Naive thymus-derived CD4-positive, alpha-beta T cell (primary cell): ENCODE measurements around the gene NASP. TPM values are rescaled to one million over a fixed set of nuclear protein-coding genes. Genes with fewer than 3 reads are reported as not detected.

Experiments
- ATAC-seq: fragments of 150-1000 bp; cut with Tn5 transposase; 2 replicates; pipeline ENCODE4 v1.10.0; 2021; ENCODE audit warnings: mild to moderate bottlenecking, moderate library complexity
- CTCF ChIA-PET: fragments of 350-600 bp; sonication (Branson Sonifier 250); formaldehyde crosslinking; loops from one replicate; lab custom pipeline; 2021; ENCODE audit warnings: antibody characterized with exemption; lab: Charles Lee
- POLR2A ChIA-PET: fragments of 350-600 bp; sonication (Branson Sonifier 250); formaldehyde crosslinking; loops from one replicate; lab custom pipeline; 2021; ENCODE audit warnings: antibody characterized with exemption, inconsistent platforms; lab: Charles Lee
- DNase-seq, 9 donors: peaks; one replicate each; pipeline versions ENCODE4 v3.0.0 to v3.0.0-alpha.2; 2020 to 2022; ENCODE audit warnings: mixed read lengths in 1 of 9
- H3K27ac ChIP-seq: one replicate; pipeline ENCODE4 v1.7.0; 2013; ENCODE audit warnings: mild to moderate bottlenecking, low read depth, low read length, moderate library complexity
- H3K27me3 ChIP-seq, 2 donors: one replicate each; pipeline ENCODE4 v1.7.0; 2013; ENCODE audit warnings: low read length in 2 of 2, mild to moderate bottlenecking in 2 of 2, moderate library complexity in 2 of 2; ENCODE audit not compliant: control insufficient read depth in 2 of 2, insufficient read depth in 2 of 2
- H3K36me3 ChIP-seq, 3 experiments: 1 replicate in 2 of 3; 2 replicates in 1 of 3; pipeline ENCODE4 v1.7.0; 2013; ENCODE audit warnings: low read length in 3 of 3, mild to moderate bottlenecking in 3 of 3, moderate library complexity in 1 of 3; ENCODE audit not compliant: insufficient read depth in 3 of 3, control insufficient read depth in 2 of 3
- H3K4me1 ChIP-seq, 2 donors: one replicate each; pipeline ENCODE4 v1.7.0; 2013; ENCODE audit warnings: low read length in 2 of 2, mild to moderate bottlenecking in 2 of 2, moderate library complexity in 1 of 2; ENCODE audit not compliant: control insufficient read depth in 2 of 2, insufficient read depth in 2 of 2
- H3K4me3 ChIP-seq: 2 replicates; pipeline ENCODE4 v1.7.0; 2013; ENCODE audit warnings: mild to moderate bottlenecking, low read length
- H3K9me3 ChIP-seq, 3 experiments: 1 replicate in 2 of 3; 2 replicates in 1 of 3; pipeline ENCODE4 v1.7.0; 2013; ENCODE audit warnings: low read length in 3 of 3; ENCODE audit not compliant: control insufficient read depth in 2 of 3
- H3K27ac Mint-ChIP-seq, 9 donors: one replicate each; pipeline ENCODE4 v1.8.0; 2020 to 2022; ENCODE audit warnings: mixed read lengths in 9 of 9, mild to moderate bottlenecking in 8 of 9, moderate library complexity in 5 of 9, inconsistent platforms in 2 of 9
- H3K27me3 Mint-ChIP-seq, 5 donors: one replicate each; pipeline ENCODE4 v1.8.0; 2021 to 2022; ENCODE audit warnings: mixed read lengths in 5 of 5, mild to moderate bottlenecking in 1 of 5
- H3K36me3 Mint-ChIP-seq, 5 donors: one replicate each; pipeline ENCODE4 v1.8.0; 2020 to 2022; ENCODE audit warnings: mixed read lengths in 5 of 5, mild to moderate bottlenecking in 3 of 5, inconsistent platforms in 1 of 5
- H3K4me1 Mint-ChIP-seq, 7 donors: one replicate each; pipeline ENCODE4 v1.8.0; 2020 to 2022; ENCODE audit warnings: mixed read lengths in 7 of 7, mild to moderate bottlenecking in 3 of 7, inconsistent platforms in 1 of 7
- H3K4me3 Mint-ChIP-seq, 10 donors: one replicate each; pipeline ENCODE4 v1.8.0; 2020 to 2022; ENCODE audit warnings: mild to moderate bottlenecking in 10 of 10, mixed read lengths in 10 of 10, moderate library complexity in 6 of 10, inconsistent platforms in 2 of 10
- H3K9me3 Mint-ChIP-seq, 11 donors: one replicate each; pipeline ENCODE4 v1.8.0; 2020 to 2022; ENCODE audit warnings: mixed read lengths in 11 of 11, mild to moderate bottlenecking in 4 of 11, inconsistent platforms in 1 of 11, moderate library complexity in 1 of 11
- intact Hi-C, 2 donors: fragments of 100-400 bp; cut with micrococcal nuclease; formaldehyde crosslinking; loops; one replicate each; pipeline ENCODE4 v1.15.1; 2023
- polyA plus RNA-seq, 2 donors: library from polyadenylated mRNA; unstranded; fragments of 300-500 nt; fragmentation: Illumina TruSeq; gene quantifications; one replicate each; pipeline ENCODE4 v1.2.3, GENCODE V29; 2021
- total RNA-seq, 6 experiments: library from RNA in 5 of 6; stranded (reverse) in 5 of 6; gene quantifications; 1 replicate in 5 of 6; 2 replicates in 1 of 6; pipeline ENCODE4 v1.2.3 and lab custom pipeline; 2021 to 2026

The NASP gene
- total and polyA plus RNA-seq, 7 experiments from 2014 or later = 70.5 to 173 (median 84.0) TPM

- no peak overlapping the region for H3K4me3 ChIP-seq
- H3K36me3 Mint-ChIP-seq = peaks cover 0 to 9% (median 0%) of the 10 kb centered on the region in 5 donors
- peaks cover 0 to 4% (median 0%) of the 10 kb centered on the region in 3 experiments for H3K36me3 ChIP-seq
- no peaks in the 10 kb centered on the region for H3K27me3 Mint-ChIP-seq
- H3K27ac Mint-ChIP-seq = no peak overlapping the region
- H3K9me3 Mint-ChIP-seq = no peaks in the 10 kb centered on the region
- H3K4me1 ChIP-seq = no peaks in the 10 kb centered on the region
- peaks cover 0 to 4% (median 0%) of the 10 kb centered on the region in 7 donors for H3K4me1 Mint-ChIP-seq
- CTCF ChIA-PET = no interaction called here
- DNase-seq (no peak), ATAC-seq (no peak)
- H3K4me3 Mint-ChIP-seq = no peak overlapping the region
- H3K27me3 ChIP-seq = no peaks in the 10 kb centered on the region
- intact Hi-C loops = no loop called here
- H3K9me3 ChIP-seq = no peaks in the 10 kb centered on the region
- POLR2A ChIA-PET = interaction anchor here (1.4 kb wide), 1 partner anchor 9 kb away, joined by 3 read pairs; the partner anchor contains the start of gene NASP
- no peak overlapping the region for H3K27ac ChIP-seq
Observed at GRCh38 chr1:45574105-45574626, 9.7 kb upstream of the NASP start.

DNA sequence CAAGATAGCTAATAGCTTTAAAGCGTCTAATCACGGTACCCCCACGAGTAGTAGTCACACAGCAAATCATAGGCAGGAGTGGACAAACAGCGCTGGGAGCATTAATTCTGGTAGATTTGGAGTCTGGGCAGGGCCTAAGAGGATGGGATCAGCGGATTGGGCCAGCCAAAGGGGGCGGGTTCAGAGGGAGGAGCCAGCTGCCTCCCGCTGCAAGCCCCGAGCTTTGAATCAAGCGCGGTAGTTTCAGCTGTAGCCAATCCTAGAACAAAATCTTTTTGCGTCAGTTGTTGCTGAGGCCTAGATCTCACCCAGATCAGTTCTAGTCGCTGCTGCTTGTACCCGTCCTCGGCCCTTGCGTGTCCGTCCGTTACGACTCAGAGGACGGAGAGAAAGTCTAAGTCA lies 576 bp upstream of the NASP start:
- H3K4me3 ChIP-seq = peak overlapping the region; percentile 98
- peak overlapping the region; percentile 89 to 100 (median 99) for H3K4me3 Mint-ChIP-seq
- no peaks in the 10 kb centered on the region for H3K9me3 ChIP-seq
- DNase-seq (peak; percentile 77 to 97 (median 95)), ATAC-seq (peak; percentile 86)
- H3K36me3 Mint-ChIP-seq = peaks cover 0 to 6% (median 0%) of the 10 kb centered on the region in 5 donors
- H3K27ac Mint-ChIP-seq = peak overlapping the region; percentile 91 to 99 (median 98)
- H3K27me3 Mint-ChIP-seq = no peaks in the 10 kb centered on the region
- peak overlapping the region; percentile 91 for H3K27ac ChIP-seq
- POLR2A ChIA-PET = interaction anchor here (0.6 to 4.1 kb wide), 19 partner anchors 9 to 800 kb away, joined by 3 to 33 read pairs (median 3); partner anchors contain the start of genes AKR1A1, BTBD19, CCDC163 and EIF2B3
- H3K27me3 ChIP-seq = no peaks in the 10 kb centered on the region
- H3K4me1 Mint-ChIP-seq = peaks cover 20 to 37% (median 26%) of the 10 kb centered on the region in 7 donors
- CTCF ChIA-PET = interaction anchor here (0.7 to 1.4 kb wide), 5 partner anchors 13 to 781 kb away, joined by 3 to 7 read pairs (median 4); no protein-coding TSS in a partner anchor
- intact Hi-C loops = loop anchor here (1.0 to 5.0 kb wide), 18 partner anchors 33 to 1611 kb away; partner anchors contain the start of genes UROD (in 2 of the 2), AKR1A1 (in 1 of the 2), ARMH1 (in 1 of the 2) and ATP6V0B (in 1 of the 2)
- H3K9me3 Mint-ChIP-seq = peaks cover 0 to 10% (median 0%) of the 10 kb centered on the region in 11 donors
- peaks cover 16 to 18% of the 10 kb centered on the region in 2 donors for H3K4me1 ChIP-seq
- peaks cover 0 to 10% (median 0%) of the 10 kb centered on the region in 3 experiments for H3K36me3 ChIP-seq

GRCh38 chr1:45584351-45585109 lies 689 bp downstream of the NASP start:
- POLR2A ChIA-PET = interaction anchor here (0.6 to 4.1 kb wide), 15 partner anchors 9 to 863 kb away, joined by 3 to 33 read pairs (median 4); partner anchors contain the start of genes AKR1A1, CCDC163, GPBP1L1 and MMACHC
- Histone ChIP-seq H3K4me1 (peaks cover 16 to 18% of the 10 kb centered on the region in 2 donors), H3K9me3 (no peaks in the 10 kb centered on the region), H3K27me3 (no peaks in the 10 kb centered on the region), H3K27ac (peak overlapping the region; percentile 91), H3K4me3 (peak overlapping the region; percentile 98), H3K36me3 (peaks cover 0 to 14% (median 0%) of the 10 kb centered on the region in 3 experiments)
- Mint-ChIP-seq H3K9me3 (peaks cover 0 to 10% (median 0%) of the 10 kb centered on the region in 11 donors), H3K27me3 (no peaks in the 10 kb centered on the region), H3K4me3 (peak overlapping the region; percentile 89 to 100 (median 99)), H3K36me3 (peaks cover 0 to 6% (median 0%) of the 10 kb centered on the region in 5 donors), H3K27ac (peak overlapping the region; percentile 91 to 99 (median 98)), H3K4me1 (peaks cover 20 to 46% (median 35%) of the 10 kb centered on the region in 7 donors)
- peak; percentile 73 for ATAC-seq
- DNase-seq = peak; percentile 77 to 90 (median 87)
- CTCF ChIA-PET = interaction anchor here (0.7 to 1.5 kb wide), 2 partner anchors 61 to 101 kb away, joined by 3 read pairs; no protein-coding TSS in a partner anchor
- intact Hi-C loops = loop anchor here (1.0 to 5.0 kb wide), 18 partner anchors 34 to 1612 kb away; partner anchors contain the start of genes AKR1A1 (in 1 of the 2), ATP6V0B (in 1 of the 2), BTBD19 (in 1 of the 2) and CCDC163 (in 1 of the 2)

GRCh38 chr1:45585110-45585426 lies 1.2 kb downstream of the NASP start:
- ChIA-PET CTCF (interaction anchor here (1.5 kb wide), 1 partner anchor 100 kb away, joined by 3 read pairs; no protein-coding TSS in a partner anchor), POLR2A (interaction anchor here (0.7 to 4.1 kb wide), 12 partner anchors 13 to 863 kb away, joined by 3 to 33 read pairs (median 4); partner anchors contain the start of genes AKR1A1, CCDC163, GPBP1L1 and MMACHC)
- peak overlapping the region; percentile 91 for H3K27ac ChIP-seq
- H3K36me3 ChIP-seq = peaks cover 0 to 14% (median 0%) of the 10 kb centered on the region in 3 experiments
- intact Hi-C loops = loop anchor here (2.0 to 5.0 kb wide), 5 partner anchors 257 to 854 kb away; partner anchors contain the start of genes KIF2C (in 1 of the 2), PIK3R3 (in 1 of the 2), PLK3 (in 1 of the 2) and RNU5D-1 (in 1 of the 2)
- peaks cover 0 to 6% (median 0%) of the 10 kb centered on the region in 5 donors for H3K36me3 Mint-ChIP-seq
- H3K27ac Mint-ChIP-seq = peak overlapping the region; percentile 85 to 99 (median 97)
- DNase-seq (no peak), ATAC-seq (no peak)
- peaks cover 16 to 18% of the 10 kb centered on the region in 2 donors for H3K4me1 ChIP-seq
- H3K9me3 ChIP-seq = no peaks in the 10 kb centered on the region
- peaks cover 20 to 46% (median 36%) of the 10 kb centered on the region in 7 donors for H3K4me1 Mint-ChIP-seq
- H3K9me3 Mint-ChIP-seq = peaks cover 0 to 10% (median 0%) of the 10 kb centered on the region in 11 donors
- peak overlapping the region; percentile 89 to 100 (median 99) for H3K4me3 Mint-ChIP-seq
- H3K27me3 Mint-ChIP-seq = no peaks in the 10 kb centered on the region
- peak overlapping the region; percentile 98 for H3K4me3 ChIP-seq
- H3K27me3 ChIP-seq = no peaks in the 10 kb centered on the region

DNA sequence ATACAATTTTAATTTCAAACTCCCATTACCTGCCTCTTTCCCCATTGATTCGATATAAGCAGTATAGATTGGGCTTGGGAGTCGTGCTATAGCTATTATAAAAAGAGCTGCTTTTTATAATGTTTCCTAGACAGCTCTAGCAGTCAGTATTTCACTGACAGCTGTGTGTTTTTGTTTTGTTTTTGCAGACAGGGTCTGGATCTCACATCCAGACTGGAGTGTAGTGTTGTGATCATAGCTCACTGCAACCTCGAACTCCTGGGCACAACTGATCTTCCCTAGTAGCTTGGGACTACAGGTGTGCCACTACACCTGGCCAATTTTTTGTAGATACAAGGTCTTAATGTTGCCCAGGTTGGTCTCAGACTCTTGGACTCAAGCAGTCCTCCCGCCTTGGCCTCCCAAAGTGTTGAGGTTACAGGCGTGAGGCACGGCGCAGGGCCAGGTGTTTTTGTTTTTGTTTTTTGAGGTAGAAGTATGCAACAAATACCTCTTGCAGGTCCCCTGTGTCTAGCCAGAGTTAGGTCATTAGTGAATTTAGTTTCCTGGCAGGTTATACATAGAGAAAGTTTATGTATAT lies 1.7 kb downstream of the NASP start:
- Histone ChIP-seq H3K9me3 (no peaks in the 10 kb centered on the region), H3K27ac (peak overlapping the region; percentile 91), H3K36me3 (peaks cover 0 to 14% (median 0%) of the 10 kb centered on the region in 3 experiments), H3K27me3 (no peaks in the 10 kb centered on the region), H3K4me1 (peaks cover 16 to 18% of the 10 kb centered on the region in 2 donors), H3K4me3 (peak overlapping the region; percentile 98)
- Mint-ChIP-seq H3K27ac (peak overlapping the region; percentile 85 to 99 (median 97)), H3K4me3 (peak overlapping the region; percentile 89 to 100 (median 99)), H3K27me3 (no peaks in the 10 kb centered on the region), H3K4me1 (peaks cover 20 to 46% (median 37%) of the 10 kb centered on the region in 7 donors), H3K9me3 (peaks cover 0 to 10% (median 0%) of the 10 kb centered on the region in 11 donors), H3K36me3 (peaks cover 0 to 6% (median 0%) of the 10 kb centered on the region in 5 donors)
- ATAC-seq (no peak), DNase-seq (no peak)
- ChIA-PET CTCF (interaction anchor here (1.5 kb wide), 1 partner anchor 100 kb away, joined by 3 read pairs; no protein-coding TSS in a partner anchor), POLR2A (interaction anchor here (0.7 to 4.1 kb wide), 9 partner anchors 13 to 864 kb away, joined by 3 to 33 read pairs (median 3); partner anchors contain the start of genes AKR1A1, CCDC163, GPBP1L1 and MMACHC)
- intact Hi-C loops = loop anchor here (1.0 to 5.0 kb wide), 6 partner anchors 218 to 855 kb away; partner anchors contain the start of genes KIF2C (in 1 of the 2), MAST2 (in 1 of the 2), PIK3R3 (in 1 of the 2) and PLK3 (in 1 of the 2)
